GM12801 (cell line): ENCODE measurements around the gene SKAP1.

Experiments
- CTCF ChIP-seq: IDR thresholded peaks from one replicate; pipeline ENCODE4 v1.5.1; 2011; ENCODE audit warnings: control low read depth; ENCODE audit not compliant: insufficient read length; ENCODE audit errors: extremely low read depth

SKAP1 gene

DNA sequence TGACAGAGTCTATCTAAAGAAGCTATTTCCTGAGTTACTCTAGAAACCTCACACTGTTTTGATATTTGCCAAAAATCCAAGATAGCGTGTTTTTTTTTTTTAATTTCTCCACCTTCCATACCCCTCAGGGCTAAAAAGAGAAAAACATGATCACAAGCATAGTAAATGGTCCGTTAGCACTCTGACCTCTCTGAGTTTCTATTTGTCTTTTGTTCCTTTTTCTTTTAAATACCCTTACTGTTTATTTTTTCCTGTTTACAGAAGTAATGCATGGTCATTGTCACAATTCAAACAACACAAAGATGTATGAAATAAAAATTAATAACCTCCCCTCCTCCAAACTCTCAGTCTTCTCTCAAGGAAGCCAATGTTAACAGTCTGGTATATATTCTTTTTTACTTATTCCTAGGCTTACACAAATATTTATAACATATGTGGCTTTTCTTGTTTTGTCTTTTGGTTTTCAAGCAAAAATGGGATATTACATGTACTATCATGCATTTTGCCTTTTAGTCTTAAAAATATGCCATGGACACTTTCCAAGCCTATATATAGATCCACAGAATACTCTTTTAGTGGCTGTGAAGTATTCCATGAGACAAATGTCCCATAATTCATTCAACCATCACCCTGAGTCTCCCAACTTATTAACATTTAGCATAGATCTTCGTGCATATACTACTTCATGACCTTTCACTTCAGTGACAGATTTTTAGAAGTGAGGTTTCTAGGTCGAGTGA lies 3.1 kb downstream of the SKAP1 start:
- no peak for TF ChIP-seq CTCF

DNA sequence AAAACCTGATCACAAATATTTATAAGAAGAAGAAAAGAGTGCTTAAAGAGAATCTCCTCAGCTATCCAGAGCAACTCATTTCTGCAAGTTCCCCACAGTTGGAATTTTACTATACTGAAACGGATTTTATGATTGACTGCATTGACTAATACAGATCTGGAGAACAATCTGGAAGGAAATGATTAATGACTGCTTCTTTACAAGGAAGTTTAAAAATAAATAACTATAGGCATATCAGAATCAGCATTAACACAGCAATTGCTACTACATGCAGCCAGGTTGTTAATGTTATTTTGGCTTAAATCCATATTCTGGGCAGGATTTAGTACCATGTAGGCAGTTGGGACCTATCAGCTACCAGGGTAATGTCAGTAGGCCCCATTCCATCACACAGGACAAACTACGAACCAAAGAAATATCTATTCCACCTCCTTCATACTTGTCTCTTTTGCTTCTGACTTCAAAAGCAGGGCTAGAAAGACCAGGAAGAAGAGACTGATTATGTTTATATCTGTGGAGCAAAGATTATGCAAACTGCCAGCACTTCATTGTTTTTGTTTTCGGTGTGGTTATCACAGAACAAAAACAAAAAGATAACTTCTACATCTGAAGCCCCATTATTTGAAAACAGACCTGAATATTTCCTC lies 3.9 kb downstream of the SKAP1 start:
- TF ChIP-seq CTCF: no peak

DNA sequence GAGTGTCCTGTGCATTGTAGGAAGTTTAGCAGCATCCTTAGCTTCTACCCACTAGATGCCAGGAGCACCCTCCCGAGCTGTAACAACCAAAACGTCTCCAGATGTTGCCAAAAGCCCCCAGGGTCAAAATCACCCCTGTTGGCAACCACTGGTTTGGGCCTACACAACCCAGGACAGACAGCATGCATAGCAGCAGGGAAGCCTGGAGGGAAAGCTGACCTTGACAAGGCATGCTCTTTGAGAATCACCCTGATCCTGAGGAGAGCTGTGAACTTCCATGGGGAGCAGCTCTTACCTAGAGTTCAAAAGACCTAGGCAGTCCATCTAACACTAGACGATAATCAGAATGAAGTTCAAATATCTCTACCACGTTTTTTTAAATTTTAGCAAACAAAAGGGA lies 9.2 kb downstream of the SKAP1 start:
- TF ChIP-seq CTCF: no peak

- TF ChIP-seq CTCF: no peak
Measured at GRCh38 chr17:48416971-48417370, 13.0 kb downstream of the SKAP1 start.

DNA sequence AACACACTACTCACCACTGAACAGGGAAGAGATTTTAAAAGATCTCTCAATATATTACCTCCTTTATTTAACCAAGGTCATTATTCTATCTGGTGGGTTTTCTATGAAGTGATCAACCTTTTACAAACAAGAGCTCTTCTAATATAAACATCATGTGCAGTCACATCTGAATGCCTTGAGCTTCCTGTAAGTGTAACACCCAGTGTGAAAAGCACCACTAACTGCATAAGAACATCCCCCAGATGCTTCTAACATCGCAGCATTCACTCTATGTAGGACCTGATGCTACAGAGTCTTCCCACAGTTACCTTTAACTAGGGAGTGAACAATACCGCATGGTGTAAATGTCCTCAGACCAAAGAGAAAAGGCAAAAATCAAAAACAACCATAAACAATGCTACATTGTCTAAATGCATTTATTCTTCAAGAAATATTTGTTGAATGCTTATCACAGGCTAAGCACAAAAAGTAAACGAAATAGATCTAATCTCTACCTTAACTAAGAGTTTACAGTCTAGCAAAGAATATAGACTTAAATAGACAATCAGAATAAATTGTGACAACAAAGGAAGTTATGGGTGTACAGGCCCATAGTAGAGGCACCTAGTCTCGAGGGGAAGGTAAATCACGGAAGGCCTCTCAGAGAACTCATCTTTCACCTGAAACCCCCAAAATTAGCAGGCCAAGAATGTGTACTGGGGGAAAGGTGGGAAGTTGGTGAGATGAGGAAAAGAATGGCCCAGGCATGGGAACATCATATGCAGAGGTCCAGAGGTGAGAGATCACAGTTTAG lies 16.2 kb downstream of the SKAP1 start:
- no peak for TF ChIP-seq CTCF

GRCh38 chr17:48412841-48413240 lies 17.2 kb downstream of the SKAP1 start:
- TF ChIP-seq CTCF: no peak

GRCh38 chr17:48409607-48410006 lies 20.4 kb downstream of the SKAP1 start:
- TF ChIP-seq CTCF: no peak
